Retinal pigment epithelial cell (primary cell): ENCODE results near the gene ALK.

Experiments
- DNase-seq: peaks from one replicate; pipeline ENCODE4 v3.0.0-alpha.2; 2010; ENCODE audit warnings: low read depth
- H3K4me3 ChIP-seq: 2 replicates; pipeline ENCODE4 v1.5.1; 2011; ENCODE audit warnings: mild to moderate bottlenecking, low read length, control low read depth, moderate library complexity
- TF ChIP-seq, protein P1 (sequence below): conservative IDR thresholded peaks from 2 replicates; pipeline ENCODE4 v1.5.1; 2011; ENCODE audit warnings: low read depth, low read length, control low read depth, inconsistent platforms

ALK gene

DNA sequence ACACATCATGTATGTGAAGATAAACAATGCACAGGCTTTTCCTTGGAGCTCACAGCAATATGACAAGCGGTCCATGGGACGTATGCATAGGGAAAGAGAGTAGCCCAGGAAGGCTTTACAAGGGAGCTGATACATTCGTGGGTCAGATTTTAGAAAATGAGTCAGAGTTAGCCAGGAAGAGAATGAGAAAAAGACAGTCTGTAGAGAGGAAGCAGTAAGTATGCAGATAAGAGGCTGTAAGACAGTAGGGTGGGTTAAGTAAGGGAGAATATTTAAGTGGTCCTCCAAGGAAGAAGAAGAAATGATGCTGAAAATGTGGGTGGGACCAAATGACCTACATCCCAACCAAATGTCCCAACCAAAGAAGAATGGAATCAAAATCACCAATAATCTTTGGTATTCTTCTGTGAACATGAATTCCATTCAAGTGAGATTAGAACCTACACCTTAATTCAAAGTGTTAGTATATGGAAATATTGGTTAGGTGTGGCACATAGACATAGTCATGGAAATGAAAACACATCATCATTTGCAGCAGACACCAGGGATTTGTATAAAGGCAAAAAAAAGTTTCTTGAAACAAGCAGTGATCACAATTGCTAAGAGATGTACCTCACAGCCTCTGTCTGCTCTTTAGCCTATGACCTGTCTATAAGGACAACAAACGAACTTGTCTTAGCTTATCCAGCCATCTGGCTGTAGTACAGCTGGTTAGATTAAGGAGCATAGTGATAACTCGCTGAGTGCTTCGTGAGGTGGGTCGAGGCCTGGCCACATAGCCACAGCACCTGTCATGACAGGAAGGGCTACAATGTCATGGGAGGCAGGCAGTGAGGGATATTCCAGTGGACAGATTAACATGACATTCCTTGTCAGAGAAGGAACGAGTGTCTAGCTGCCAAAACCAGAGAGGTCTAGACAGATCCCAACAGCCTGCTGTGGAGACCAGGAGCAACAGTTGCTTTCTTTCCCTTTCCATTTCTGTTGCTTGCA lies 133.6 kb downstream of the ALK start:
- no peak overlapping the region for H3K4me3 ChIP-seq
- TF ChIP-seq, protein P1, sequence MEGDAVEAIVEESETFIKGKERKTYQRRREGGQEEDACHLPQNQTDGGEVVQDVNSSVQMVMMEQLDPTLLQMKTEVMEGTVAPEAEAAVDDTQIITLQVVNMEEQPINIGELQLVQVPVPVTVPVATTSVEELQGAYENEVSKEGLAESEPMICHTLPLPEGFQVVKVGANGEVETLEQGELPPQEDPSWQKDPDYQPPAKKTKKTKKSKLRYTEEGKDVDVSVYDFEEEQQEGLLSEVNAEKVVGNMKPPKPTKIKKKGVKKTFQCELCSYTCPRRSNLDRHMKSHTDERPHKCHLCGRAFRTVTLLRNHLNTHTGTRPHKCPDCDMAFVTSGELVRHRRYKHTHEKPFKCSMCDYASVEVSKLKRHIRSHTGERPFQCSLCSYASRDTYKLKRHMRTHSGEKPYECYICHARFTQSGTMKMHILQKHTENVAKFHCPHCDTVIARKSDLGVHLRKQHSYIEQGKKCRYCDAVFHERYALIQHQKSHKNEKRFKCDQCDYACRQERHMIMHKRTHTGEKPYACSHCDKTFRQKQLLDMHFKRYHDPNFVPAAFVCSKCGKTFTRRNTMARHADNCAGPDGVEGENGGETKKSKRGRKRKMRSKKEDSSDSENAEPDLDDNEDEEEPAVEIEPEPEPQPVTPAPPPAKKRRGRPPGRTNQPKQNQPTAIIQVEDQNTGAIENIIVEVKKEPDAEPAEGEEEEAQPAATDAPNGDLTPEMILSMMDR = no peak
- DNase-seq = no peak

DNA sequence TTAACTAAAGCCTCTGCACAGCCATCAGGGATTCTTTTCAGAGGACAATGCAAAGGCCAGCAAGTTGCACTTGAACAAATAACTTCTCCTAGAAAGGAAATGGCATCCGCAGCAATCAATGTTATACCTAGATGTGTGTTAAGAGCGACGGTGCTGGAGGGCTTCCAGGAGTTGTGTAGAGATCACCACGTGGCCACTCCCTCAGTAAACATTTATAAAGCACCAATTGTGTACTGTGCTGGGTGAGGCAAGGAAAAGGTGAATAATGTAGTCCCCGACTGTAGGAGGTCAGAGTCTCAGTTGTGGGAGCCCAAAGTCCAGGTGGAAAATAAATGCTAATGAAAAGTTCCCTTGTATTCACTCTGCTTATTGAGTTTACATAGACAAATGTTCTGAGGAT lies 135.0 kb downstream of the ALK start:
- H3K4me3 ChIP-seq = no peak overlapping the region
- no peak for DNase-seq
- TF ChIP-seq, protein P1 = no peak

DNA sequence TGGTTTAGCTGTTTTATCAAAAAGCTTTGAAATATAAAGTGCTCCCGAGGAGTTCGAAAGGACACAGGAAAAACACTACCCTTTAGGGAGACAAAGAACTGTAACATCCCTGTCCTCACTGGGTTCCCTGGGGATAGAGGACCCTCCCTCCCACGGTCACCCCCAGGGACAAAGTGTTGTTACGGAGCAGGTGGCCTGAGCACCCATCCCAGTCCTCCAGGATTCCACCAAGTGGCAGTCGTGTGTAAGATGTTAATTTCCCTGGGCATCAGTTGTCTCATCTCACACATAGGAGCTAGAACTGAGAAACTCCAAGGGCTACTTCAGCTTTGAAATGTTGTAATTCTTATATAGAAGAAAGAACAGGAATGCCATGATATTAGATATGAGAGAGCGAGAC lies 137.7 kb downstream of the ALK start:
- DNase-seq = no peak
- TF ChIP-seq, protein P1 = no peak

DNA sequence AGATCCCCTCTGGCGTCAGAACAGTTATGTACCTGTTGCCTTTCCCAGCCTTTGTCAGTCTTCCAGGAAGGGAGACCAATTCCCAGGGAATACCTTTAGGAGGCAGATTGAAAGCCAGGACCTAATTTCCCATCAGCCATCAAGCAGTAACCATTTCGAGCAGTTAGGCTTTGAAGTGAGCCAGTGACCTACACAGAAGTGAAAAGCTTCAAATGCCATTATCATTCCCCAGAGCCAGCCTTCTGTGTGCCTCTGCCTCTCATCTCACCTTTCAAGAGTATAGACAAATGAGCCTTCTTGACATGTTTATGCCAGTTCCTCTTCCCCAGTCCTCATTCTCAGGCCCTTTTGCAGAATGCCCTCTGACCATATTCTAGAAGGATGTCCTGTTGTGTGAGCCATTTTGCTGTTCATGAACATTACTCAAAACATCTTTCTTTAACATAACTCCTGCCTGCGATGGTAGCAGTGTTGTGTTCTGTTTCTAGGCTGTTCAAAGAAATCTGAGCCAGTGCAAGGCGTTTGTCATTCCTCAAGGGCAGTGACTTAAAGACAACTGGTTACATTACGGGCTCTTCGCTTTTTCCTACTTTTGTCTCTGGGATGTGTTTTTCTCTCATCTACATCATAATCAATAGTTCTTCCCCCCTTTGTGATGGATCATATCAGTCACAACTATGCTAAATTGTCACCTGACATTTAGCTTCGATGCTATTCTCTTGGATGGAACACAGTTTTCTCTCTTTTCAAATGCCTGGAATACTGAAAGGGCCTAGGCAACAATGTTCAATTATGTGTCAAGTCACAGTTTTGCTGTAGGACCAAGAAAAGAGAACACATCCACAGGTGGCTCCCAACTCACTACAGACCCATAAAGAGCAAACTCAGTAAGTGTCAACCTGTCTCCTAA lies 138.6 kb downstream of the ALK start:
- TF ChIP-seq, protein P1 = no peak
- H3K4me3 ChIP-seq = no peak overlapping the region
- DNase-seq = no peak

More for the DNA sequence above, 137.7 kb downstream of the ALK start:
- H3K4me3 ChIP-seq = no peak overlapping the region

DNA sequence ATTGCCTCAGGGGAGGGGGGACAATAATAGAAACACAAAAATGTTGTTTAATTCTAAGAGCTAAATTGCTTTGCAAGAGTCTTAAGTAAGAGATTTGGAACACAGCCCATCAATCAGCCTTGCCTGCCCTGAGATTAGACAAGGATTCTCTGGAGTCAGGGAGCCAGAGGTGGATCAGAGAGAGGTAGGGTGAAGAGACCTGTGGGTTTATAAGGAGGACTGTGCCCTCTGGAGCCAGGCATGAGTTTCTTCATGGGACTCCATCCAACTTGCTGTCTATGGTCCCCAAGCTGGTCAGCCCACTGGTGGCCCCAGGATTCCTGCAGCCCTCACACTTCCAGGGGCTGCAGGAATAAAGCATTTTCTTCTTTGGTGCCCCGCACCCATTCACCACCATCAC lies 139.3 kb downstream of the ALK start:
- no peak overlapping the region for H3K4me3 ChIP-seq
- no peak for DNase-seq
- TF ChIP-seq, protein P1 = no peak

DNA sequence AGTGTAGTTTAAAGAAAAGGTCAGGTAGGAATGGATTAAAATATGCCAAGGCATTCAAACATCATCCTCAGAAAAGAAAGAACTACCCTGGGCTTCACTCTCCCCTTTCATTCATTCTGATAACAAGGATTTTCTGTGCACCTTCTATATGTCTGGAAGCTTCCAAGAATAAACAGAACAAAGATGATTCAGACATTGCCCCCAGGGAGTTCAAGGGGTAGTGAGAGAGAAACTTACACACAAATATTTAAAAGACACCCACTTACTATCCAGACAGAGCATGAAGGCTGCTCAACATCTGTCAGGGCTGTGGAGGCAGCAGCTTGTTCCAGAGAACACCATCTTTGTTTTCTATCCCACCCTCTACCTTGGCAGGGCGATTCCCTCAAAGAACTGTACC lies 140.5 kb downstream of the ALK start:
- DNase-seq = no peak
- H3K4me3 ChIP-seq = no peak overlapping the region
- TF ChIP-seq, protein P1 = no peak
